Activated T-cell treated with anti-CD3 and anti-CD28 coated beads for 24 hours (primary cell): ENCODE measurements around the gene NID1.
"Not testable (repeated sequence)": the region's sequence is repeated elsewhere in the genome, so short reads cannot be mapped to it uniquely, and the experiment has no call there.

ENCODE experiments used
- DNase-seq: peaks from one replicate; pipeline ENCODE4 v3.0.0-alpha.2; 2020; ENCODE audit warnings: low read depth

The NID1 gene

GRCh38 chr1:235933017-235933765 lies 131.7 kb downstream of the NID1 start:
- DNase-seq = no peak

- DNase-seq = no peak
These were observed 132.8 kb downstream of the NID1 start for GRCh38 chr1:235932090-235932510.

- no peak for DNase-seq
These were observed 133.6 kb downstream of the NID1 start for GRCh38 chr1:235931171-235931738.

- DNase-seq = no peak
These were observed 134.3 kb downstream of the NID1 start for GRCh38 chr1:235930543-235930942.

GRCh38 chr1:235929216-235929615 lies 135.7 kb downstream of the NID1 start:
- no peak for DNase-seq

GRCh38 chr1:235928197-235928596 lies 136.7 kb downstream of the NID1 start:
- no peak for DNase-seq

- DNase-seq = not testable (repeated sequence)
These were observed 137.3 kb downstream of the NID1 start for GRCh38 chr1:235927551-235927950.
